ENCODE results near the gene GABBR2.
A peak's percentile ranks its signal among the peaks of the same experiment; 100 is the strongest.

Gene GABBR2

DNA sequence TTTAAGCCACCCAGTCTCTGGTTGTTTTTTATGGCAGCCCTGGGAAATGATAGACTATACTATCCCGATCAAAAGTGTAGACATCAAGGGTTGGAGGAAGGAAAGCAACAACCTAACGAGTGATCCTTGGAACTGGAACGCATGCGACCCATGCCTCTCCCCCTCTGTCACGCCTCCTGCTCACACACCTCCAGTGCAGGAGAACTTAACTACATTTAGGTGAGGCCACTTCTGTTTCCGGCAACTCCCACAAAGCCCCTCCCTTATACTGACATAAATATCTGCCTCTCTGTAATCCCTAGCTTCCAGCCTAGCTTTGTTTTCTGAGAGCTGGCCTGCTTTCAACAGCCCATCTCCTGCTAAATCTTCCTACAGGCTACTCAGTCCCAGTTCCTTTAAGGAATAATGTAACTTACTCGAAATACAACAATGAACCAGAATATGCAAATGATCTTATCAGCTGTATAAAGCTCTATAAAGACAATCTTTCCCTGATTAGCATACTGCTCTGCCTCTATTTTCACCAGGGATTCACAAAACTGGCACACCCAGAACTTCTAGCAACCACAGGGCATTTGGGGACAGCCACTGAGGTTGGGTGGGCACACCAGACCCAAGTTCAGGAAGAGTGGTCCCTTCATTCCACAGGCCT, 73.9 kb downstream of the GABBR2 start:
- no peak for DNase-seq (ENCODE audit: low spot score)

DNA sequence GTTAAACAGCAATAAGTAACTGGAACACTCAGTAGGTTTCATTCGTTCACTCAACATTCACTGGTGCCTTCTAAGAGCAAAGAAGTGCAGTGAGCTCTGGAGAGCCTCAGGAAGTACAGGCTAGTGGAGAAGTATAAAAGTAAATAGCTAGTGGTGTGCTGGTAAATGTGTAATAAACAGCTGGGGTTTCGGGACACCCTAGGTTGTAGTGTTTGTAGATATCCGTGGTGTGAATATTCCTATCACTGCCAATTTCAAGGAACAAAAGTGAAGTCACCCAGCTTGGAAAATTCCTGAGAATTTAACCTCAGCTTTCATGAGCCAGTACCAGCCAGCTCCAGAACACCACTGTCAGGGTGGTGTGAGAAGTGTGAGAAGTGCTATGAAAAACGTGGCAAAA, 75.9 kb downstream of the GABBR2 start:
- no peak for DNase-seq (ENCODE audit: low spot score)

DNA sequence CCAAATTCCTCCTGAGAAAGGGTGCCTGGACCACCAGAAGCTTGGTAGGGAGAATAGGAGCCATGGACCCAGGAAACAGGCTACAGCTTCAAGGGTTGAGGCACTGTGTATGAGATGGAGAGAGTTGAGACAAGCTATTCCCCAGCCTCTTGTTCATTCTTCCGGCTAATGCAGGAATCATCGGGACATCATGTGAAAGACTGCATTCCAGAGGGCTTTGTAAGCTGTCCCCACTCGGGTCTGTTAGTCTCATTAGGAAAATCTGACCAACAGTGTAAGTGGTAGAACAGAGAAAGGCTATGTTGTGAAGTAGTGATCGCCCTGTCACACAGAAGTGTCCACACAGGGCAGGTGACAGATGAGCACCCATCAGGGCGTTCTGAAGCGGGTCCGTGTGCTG, 81.4 kb downstream of the GABBR2 start:
- peak; percentile 47 for DNase-seq (ENCODE audit: low spot score)

DNA sequence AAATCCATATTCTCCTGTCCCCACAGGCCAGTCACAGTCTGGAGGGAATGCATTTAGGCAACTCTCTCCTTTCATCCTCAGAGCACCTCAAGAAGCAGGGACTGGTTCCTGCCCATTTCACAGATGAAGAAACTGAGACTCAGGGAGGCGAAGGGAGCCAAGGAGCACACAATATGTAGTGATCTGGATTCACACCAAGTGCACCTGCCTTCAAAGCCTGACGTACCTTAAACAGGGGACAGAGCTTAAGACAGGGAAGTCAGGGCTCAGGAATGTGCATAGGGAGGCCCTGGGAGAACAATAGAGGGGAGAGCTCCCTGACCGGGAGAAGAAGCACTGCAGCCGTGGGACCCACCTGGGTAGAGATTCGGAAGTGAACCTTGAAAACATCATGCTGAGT, 83.0 kb downstream of the GABBR2 start:
- DNase-seq (ENCODE audit: low spot score): no peak

DNA sequence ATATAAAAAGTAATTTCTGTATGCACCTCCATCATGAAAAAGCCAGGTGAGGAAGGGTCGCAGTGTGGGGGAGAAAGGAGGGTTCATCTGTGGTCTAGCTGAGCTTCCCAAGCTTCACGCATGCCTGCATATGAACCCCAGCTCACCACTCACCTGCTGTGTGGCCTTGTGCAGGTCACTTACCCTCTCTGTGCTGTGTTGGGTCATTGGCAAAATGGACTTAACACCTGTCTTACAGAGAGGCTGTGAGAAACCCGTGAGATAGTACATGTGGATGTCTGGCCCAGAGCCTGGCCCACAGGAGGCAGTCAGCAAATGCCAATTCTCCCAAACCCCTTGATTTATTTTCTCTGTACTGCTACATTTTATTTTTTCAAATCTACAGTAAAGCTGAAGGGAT, 88.9 kb downstream of the GABBR2 start:
- DNase-seq (ENCODE audit: low spot score): no peak

DNA sequence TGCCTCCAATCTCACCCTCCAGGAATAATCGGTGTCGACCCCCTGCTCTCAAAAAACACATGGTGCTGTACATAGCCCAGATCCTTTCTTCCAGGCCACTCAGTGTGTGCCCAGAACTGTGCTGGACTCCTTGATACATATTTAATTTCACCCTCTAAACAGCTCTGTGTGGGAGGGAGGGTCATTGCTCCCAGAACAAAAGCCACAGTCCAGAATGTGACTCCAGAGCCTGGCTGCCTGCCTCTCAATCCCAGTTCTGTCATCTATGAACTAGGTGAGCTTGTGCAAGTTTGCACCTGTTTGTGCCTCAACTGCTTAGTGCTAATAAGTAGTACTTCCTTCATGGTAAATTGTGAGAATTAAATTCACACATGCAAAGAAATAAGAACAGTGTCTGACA, 93.1 kb downstream of the GABBR2 start:
- no peak for DNase-seq (ENCODE audit: low spot score)

DNA sequence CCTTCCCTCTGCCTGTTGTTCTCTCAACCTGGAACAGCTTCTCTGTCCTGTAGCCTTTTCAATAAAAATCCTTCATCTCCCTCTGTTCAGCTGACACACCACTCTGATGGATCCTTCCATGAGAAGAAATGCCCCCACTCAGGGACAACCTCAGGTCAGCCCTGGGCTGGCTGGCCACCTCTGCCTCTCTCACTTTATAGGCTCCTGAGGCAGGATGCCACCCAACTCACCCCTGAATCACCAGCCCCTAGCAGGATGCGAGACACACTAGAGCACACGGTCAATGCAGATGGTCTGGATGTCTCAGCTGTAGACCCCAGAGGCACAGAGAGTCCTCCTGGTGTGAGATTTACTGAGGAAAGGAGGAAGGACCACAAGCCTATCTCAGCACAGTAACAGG, 93.8 kb downstream of the GABBR2 start:
- no peak for DNase-seq (ENCODE audit: low spot score)

DNA sequence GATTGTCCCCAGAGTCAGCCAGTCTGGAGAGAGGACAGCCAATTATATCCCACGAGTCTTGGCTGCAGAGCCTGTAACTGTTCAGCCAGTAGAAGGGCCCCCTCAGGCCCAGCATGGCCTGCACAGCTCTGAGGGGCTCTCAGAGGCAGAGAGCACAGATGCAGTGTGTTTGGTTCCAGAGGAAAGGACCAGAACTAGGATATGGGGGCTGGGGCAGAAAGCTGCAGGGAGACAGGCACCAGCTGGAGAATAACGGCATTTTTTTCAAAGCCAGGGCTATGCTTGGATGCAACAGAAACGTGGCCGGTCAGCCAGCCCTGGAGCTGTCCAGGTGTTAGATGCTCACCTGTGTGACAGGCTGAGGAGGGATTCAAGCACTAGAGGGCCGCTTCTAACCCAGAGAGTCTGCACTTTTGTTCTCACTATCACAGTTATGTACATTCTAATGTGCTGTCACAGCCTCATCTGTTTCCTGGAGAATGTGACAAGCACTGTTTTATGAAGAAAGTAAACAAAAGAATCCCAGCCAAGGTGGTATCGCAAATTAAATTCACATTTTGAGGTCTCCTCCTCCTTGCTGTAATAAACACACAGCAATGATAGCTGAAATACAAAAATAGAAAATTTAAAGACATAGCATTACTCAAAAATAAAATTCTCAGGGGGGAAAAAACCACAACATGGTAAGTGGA, 96.5 kb downstream of the GABBR2 start:
- no peak for DNase-seq (ENCODE audit: low spot score)

DNA sequence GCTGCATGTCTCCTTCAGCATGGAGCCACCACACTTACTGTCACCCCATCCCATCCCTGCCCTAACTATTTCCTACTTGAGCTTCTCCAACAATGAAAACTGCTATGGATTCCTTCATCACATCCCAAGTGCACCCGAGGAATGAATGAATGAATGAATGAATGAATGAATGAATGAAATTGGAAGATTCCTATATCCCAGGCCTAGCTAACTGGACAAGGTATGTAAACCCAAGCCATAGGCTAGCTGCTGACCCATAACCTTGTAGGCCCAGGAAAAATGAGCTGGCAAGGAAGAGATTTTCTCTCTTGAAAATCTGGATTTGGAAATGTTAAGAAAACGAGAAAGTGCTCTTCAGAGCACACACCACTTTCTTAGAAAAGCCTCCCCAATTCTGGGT, 97.4 kb downstream of the GABBR2 start:
- DNase-seq (ENCODE audit: low spot score): no peak

DNA sequence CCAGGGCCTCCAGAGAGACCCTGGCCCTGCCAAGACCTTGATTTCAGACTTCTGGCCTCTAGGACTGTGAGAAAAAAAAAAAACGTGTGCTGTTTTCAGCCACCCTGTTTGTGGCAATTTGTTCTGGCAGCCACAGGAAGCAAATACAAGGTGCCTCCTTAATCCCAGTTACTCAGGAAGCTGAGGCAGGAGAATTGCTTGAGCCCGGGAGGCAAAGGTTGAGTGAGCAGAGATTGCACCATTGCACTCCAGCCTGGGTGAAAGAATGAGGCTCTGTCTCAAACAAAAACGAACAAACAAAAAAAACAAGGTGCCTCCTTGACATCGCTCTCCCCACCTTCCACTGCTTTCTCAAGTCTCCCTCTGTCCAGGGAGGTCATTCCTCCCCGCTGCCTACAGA, 98.0 kb downstream of the GABBR2 start:
- DNase-seq (ENCODE audit: low spot score): no peak

DNA sequence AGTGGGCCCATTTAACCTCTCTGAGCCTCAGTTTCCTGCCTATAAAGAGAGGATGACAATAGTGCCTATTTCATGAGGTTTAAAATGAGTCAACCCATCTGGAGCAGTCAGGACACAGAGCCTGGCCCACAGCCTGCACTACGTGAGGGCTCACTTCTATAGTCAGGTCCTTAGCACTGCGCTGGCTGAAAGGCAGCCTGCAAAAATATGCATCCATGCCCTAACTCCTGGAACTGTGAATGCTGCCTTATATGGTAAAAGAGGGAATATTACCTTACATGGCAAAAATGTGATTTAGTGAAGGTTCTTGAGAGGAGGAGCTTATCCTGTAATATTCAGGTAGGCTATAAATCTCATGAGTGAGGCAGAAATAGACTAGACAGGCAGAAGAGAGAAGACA, 98.5 kb downstream of the GABBR2 start:
- no peak for DNase-seq (ENCODE audit: low spot score)

DNA sequence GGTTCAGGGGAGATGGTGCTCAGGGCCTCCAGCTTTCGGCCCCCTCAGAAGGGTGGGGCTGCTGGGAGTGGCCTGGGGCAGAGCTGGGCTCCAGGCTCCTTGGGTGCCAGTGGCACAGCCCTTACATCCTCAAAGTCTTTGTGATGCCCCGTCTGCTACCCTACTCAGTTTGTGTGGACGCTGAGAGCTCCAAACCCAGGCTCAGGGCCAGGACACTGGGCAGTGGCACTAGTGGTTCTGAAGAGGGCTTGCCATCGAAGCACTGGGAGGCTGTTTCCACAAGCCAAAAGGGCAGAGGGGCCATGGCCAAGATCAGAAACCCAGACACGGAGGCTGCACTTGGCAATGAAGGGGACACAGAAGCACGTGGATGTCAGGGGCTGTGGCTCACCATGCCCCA, 99.1 kb downstream of the GABBR2 start:
- no peak for DNase-seq (ENCODE audit: low spot score)

DNA sequence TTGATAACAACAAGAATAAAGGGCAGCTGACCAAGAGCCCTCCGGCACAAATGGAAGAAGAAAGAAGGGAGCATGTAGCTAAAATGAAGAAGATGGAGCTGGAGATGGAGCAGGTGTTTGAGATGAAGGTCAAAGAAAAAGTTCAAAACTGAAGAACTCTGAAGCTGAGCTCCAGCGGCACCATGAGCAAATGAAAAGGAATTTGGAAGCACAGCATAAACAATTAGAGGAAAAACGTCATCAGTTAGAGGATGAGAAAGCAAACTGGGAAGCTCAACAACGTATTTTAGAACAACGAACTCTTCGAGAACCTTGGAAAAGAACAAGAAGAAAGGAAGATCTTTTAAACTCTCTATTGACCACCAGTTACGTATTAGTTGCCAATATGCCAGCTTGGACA, 100.9 kb downstream of the GABBR2 start:
- DNase-seq (ENCODE audit: low spot score): peak; percentile 57

DNA sequence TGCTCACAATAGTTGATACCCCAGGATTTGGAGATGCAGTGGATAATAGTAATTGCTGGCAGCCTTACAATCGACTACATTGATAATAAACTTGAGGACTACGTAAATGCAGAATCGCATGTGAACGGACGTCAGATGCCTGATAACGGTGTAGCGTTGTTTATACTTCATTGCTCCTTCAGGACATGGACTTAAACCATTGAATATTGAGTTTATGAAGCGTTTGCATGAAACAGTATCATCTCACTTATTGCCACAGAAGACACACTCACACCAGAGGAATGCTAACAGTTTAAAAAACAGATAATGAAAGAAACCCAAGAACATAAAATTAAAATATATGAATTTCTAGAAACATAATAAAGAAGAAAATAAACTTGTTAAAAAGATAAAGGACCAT, 101.6 kb downstream of the GABBR2 start:
- no peak for DNase-seq (ENCODE audit: low spot score)

DNA sequence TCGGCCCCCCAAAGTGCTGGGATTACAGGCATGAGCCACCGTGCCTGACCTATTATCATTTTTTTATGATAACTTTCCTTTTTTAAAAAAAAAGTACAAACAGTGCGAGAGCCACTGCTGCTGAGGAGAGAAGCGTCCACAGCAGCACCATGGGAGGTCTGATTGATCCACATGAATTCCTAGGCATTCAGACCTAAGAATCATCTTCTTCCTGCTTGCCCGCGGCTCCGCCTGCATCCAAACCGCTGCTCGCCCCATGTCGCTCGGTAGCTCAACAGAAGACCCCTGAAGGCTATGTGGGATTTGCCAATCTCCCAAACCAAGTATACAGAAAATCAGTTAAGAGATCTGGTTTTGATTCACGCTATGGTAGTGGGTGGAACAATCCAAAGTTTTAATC, 102.0 kb downstream of the GABBR2 start:
- DNase-seq (ENCODE audit: low spot score): no peak

DNA sequence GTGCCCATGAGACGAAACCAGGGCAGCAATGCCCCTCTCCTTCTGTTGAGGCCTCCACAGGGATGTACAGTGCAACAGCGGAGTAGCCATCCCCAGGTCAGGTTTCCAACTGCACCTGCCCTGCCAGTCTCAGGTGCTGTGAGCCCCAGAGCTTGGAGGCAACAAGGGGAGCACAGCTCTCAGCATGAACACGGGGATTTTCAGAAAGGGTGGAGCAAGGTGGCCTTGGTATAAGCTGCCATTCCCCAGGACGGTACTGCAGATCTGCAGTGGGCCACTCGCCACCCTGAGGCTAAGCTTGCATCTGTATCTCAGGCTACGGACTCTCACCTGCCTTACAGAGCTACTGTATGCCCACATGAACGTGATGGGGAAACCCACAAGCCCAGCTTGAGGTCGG, 103.6 kb downstream of the GABBR2 start:
- DNase-seq (ENCODE audit: low spot score): no peak

DNA sequence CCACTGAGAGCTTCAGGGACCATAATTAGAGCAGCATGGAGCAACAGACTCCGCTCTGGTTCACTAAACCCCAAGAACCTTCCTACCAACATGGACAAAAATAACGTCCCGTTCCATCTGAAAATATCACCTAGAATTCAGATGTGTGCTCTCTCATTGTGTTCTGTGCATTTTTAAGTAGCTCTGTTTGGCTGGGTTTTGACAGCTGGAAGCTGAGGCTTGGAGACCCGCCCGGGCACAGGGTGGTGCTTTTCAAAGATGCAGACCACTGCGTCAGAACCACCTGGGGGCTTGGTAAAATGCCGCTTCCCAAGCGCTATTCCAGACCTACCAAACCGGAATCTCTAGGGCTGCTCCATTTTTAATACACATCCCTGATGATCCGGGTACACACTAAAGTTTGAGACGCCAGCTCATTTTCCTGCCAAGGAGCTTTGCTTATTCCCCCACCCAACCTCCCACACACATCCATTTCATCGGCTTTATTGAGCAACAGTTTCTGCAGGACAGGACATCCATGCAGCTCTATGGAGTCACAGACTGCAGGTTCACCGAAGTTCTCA, 104.8 kb downstream of the GABBR2 start:
- no peak for DNase-seq (ENCODE audit: low spot score)

DNA sequence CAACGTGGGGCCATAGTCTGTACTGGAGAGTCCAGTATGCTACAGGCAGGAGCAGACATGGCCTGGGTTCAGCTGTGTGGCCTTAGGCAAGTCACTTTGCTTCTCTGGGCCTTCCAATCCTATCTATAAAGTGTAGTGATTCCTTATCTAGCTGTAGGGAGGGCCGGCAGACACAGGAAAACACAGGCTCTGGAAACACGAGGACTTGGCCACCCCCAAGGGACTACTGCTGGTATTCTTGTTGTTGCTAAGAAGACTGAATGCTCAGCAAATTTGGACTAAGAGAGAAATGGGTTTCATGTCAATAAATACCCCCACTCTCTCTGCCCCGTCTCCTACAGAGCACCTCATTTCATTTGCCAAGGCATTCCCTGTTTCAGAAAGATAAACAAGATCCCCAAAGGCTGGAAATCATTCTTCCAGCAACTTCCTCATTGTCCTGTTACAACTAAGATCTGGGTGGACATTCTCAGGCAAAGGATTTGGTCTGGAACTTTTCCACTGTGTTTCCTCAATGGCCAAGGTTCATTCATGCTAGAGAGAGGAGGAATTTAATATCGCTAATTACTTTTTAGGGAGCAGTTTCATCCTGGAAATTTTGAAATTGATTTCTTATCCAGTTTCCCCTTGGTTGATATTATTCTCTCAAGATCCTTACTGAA, 105.8 kb downstream of the GABBR2 start:
- no peak for DNase-seq (ENCODE audit: low spot score)

DNA sequence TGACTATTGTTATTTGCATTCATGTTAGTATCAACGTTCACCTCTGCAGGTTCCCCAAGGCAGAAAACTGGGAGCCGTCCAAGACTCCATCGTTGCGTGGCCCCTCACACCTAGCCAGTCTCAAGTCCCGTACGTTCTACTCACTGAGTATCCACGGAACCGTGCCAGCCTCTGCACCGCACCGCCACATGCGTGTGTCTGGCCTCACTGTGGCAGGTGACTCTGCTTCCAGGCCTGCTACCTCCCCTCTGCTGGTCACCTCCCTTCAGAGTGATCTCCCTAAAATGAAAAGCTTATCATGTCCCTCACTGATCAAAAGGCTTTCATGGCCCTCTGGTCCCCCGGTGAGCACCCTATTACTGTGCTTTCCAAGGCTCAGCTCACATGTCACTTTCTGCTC, 108.1 kb downstream of the GABBR2 start:
- DNase-seq (ENCODE audit: low spot score): no peak

DNA sequence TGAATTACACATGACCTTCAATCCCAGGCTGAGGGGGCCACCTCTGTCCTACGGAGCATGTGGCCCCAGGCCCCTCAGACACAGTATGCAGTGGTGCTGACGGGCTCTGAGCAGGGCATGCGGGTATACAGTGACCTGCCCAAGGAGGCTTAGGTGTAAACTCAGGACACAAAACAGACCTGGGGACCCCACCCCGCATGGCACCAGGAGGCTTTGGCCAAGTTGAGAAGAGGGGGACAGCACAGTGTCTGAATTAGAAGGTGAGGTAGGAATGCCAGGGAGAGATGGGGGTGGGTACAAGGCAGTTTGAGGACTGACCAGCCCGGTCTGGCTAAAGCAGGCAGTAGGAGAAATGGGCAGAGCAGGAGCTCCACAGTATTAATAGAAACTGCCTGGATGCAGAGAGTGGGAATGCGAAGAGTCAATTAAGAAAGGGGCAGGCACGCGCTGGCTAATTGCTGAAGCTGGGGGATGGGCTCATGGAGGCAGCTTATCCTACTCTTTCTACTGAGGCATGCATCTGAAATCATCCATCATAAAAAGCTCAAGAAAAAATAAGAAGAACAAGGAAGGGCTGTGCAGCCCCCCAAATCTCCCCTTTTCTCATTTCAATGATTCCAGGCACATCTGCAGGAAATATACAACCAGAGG, 109.0 kb downstream of the GABBR2 start:
- DNase-seq (ENCODE audit: low spot score): no peak

DNA sequence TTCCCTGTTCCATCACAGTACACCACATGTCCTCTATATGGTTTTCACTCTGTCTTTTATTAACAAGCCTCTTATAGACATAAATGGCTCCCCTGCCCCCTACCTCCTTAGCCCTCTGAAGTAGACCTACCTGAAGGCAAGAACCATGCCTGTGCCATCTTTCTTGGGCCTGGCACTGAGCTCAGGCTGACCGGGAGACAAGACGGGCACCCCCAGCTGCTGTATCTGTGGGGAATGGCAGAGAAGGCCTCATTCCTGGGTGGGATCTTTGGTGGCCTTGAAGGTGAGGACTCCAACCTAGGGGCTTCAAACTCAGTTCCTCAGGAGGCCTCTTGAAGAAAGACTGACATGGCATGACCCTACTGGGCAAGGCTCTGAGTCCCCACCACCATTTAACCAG, 109.9 kb downstream of the GABBR2 start:
- DNase-seq (ENCODE audit: low spot score): no peak

DNA sequence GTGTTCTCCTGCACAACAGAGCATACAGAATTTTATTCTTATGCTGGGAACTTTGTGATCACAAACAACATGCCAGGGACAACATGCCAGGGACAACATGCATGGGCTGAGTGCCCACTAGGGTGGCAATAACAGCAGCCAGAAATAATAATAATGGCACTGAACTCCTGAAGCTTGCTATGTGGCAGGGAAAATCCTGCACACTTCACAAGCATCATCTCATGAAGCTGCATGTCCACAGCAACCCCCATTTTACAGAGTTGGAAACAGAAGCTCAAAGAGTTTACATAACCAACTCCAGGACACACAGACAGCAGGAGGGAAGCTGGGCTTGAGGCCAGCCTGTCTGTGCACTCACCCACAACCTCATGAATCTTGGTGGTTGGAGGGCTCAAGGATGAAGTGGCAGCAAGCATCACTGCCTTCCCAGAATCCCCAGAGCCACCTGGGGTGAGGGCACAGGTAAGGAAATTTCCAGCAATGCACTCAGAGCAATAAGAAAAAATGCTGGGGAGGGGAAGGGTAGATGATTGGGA, 111.4 kb downstream of the GABBR2 start:
- no peak for DNase-seq (ENCODE audit: low spot score)

DNA sequence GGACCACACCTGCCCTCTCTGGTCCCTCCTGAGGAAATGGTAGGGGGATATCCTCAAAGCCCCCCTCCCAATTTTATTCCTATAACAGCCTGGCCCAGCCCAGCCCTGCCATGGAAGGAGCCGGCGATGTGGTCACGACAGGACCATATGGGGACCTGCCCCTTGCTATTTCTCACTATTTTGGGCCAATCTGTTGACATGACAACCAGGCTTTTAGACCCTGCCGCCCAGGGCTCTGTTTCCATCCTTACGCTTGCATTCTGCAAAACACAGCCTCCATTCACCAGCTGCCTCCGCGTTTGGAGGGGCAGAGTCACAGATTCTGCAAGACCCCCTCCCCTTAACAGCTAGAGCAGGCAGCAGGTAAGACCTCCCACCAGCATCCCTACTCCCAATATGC, 112.2 kb downstream of the GABBR2 start:
- DNase-seq (ENCODE audit: low spot score): no peak
